ACC112 (cell line): ENCODE measurements around the gene NOL12.
A peak's percentile ranks its signal among the peaks of the same experiment; 100 is the strongest.

Experiments used
- H2AFZ ChIP-seq: fragments of 200-600 bp; sonication (generic); one replicate; pipeline ENCODE4 v1.6.0; 2017; ENCODE audit warnings: antibody characterized with exemption, low read length; ENCODE audit not compliant: unreplicated experiment
- H3K27ac ChIP-seq: fragments of 200-600 bp; sonication (generic); 2 replicates; pipeline ENCODE4 v1.5.1; 2014; ENCODE audit warnings: low read depth, mild to moderate bottlenecking, antibody characterized with exemption, low read length, moderate library complexity
- H3K27me3 ChIP-seq: fragments of 200-600 bp; sonication (generic); 2 replicates; pipeline ENCODE4 v1.6.1; 2014; ENCODE audit warnings: mild to moderate bottlenecking, antibody characterized with exemption, low read length, moderate library complexity, mixed read lengths; ENCODE audit not compliant: insufficient read depth
- H3K36me3 ChIP-seq: fragments of 200-600 bp; sonication (generic); 2 replicates; pipeline ENCODE4 v1.6.1; 2016; ENCODE audit warnings: mild to moderate bottlenecking, antibody characterized with exemption, low read length, moderate library complexity, mixed read lengths; ENCODE audit not compliant: insufficient read depth
- H3K4me1 ChIP-seq: fragments of 200-600 bp; sonication (generic); one replicate; pipeline ENCODE4 v1.6.1; 2016; ENCODE audit warnings: low read length, mixed read lengths; ENCODE audit not compliant: insufficient read depth, unreplicated experiment, control insufficient read depth
- H3K4me3 ChIP-seq: fragments of 200-600 bp; sonication (generic); 2 replicates; pipeline ENCODE4 v1.5.1; 2014; ENCODE audit warnings: mild to moderate bottlenecking, low read depth, low read length
- H3K79me2 ChIP-seq: fragments of 200-600 bp; sonication (generic); one replicate; pipeline ENCODE4 v1.6.0; 2016; ENCODE audit warnings: low read length; ENCODE audit not compliant: control insufficient read depth, unreplicated experiment, insufficient read depth

NOL12 gene

GRCh38 chr22:37674951-37675929, 10.9 kb upstream of the NOL12 start, which contains the start of gene LGALS1:
LGALS1 (plus strand) TSS chr22:37675636; CDS start chr22:37675703, 67 bp downstream.
- peaks cover 3% of the 10 kb centered on the region for H3K4me1 ChIP-seq
- H3K27me3 ChIP-seq: no peaks in the 10 kb centered on the region

GRCh38 chr22:37675930-37676735, 10.0 kb upstream of the NOL12 start:
- Histone ChIP-seq H3K4me1 (peaks cover 9% of the 10 kb centered on the region), H3K36me3 (peaks cover 3% of the 10 kb centered on the region; the same call in 1 of the 2 replicates), H3K27ac (peak overlapping the region; percentile 84), H2AFZ (no peak overlapping the region), H3K79me2 (peaks cover 26% of the 10 kb centered on the region), H3K27me3 (no peaks in the 10 kb centered on the region), H3K4me3 (peak overlapping the region; percentile 94)

More at GRCh38 chr22:37674951-37675929, 10.9 kb upstream of the NOL12 start, which contains the start of gene LGALS1:
- Histone ChIP-seq H3K27ac (peak within 1 kb of the TSS; percentile 84), H2AFZ (no peak within 1 kb of the TSS), H3K79me2 (peaks cover 26% of the 10 kb centered on the region), H3K4me3 (peak within 1 kb of the TSS; percentile 94), H3K36me3 (peaks cover 3% of the 10 kb centered on the region; the same call in 1 of the 2 replicates)

- Histone ChIP-seq H2AFZ (no peak overlapping the region), H3K36me3 (peaks cover 3% of the 10 kb centered on the region; the same call in 1 of the 2 replicates), H3K4me3 (peak overlapping the region; percentile 94), H3K4me1 (peaks cover 13% of the 10 kb centered on the region), H3K27me3 (no peaks in the 10 kb centered on the region), H3K27ac (peak overlapping the region; percentile 84), H3K79me2 (peaks cover 26% of the 10 kb centered on the region)
Measured at GRCh38 chr22:37676736-37677492, 9.2 kb upstream of the NOL12 start.

GRCh38 chr22:37677493-37677974, 8.6 kb upstream of the NOL12 start:
- peak overlapping the region; percentile 47 for H3K27ac ChIP-seq

GRCh38 chr22:37678372-37678771, 7.8 kb upstream of the NOL12 start:
- Histone ChIP-seq H3K4me1 (peaks cover 13% of the 10 kb centered on the region), H3K79me2 (peaks cover 26% of the 10 kb centered on the region), H3K4me3 (peak overlapping the region; percentile 62), H3K27me3 (no peaks in the 10 kb centered on the region), H2AFZ (no peak overlapping the region), H3K27ac (no peak overlapping the region), H3K36me3 (peaks cover 3% of the 10 kb centered on the region; the same call in 1 of the 2 replicates)

More at GRCh38 chr22:37677493-37677974, 8.6 kb upstream of the NOL12 start:
- H3K4me3 ChIP-seq: peak overlapping the region; percentile 94
- H2AFZ ChIP-seq: no peak overlapping the region
- peaks cover 13% of the 10 kb centered on the region for H3K4me1 ChIP-seq
- H3K27me3 ChIP-seq: no peaks in the 10 kb centered on the region
- H3K36me3 ChIP-seq: peaks cover 3% of the 10 kb centered on the region; the same call in 1 of the 2 replicates
- H3K79me2 ChIP-seq: peaks cover 26% of the 10 kb centered on the region

GRCh38 chr22:37679670-37680069, 6.5 kb upstream of the NOL12 start:
- H3K79me2 ChIP-seq: peaks cover 26% of the 10 kb centered on the region
- no peaks in the 10 kb centered on the region for H3K27me3 ChIP-seq
- H2AFZ ChIP-seq: no peak overlapping the region
- H3K36me3 ChIP-seq: peaks cover 3% of the 10 kb centered on the region; the same call in 1 of the 2 replicates
- H3K27ac ChIP-seq: 0 out of 2 replicates have a peak overlapping the region, but pooled peaks have one; percentile 19
- peaks cover 13% of the 10 kb centered on the region for H3K4me1 ChIP-seq
- no peak overlapping the region for H3K4me3 ChIP-seq

- Histone ChIP-seq H3K4me3 (no peak overlapping the region), H3K4me1 (peaks cover 13% of the 10 kb centered on the region), H3K27ac (0 out of 2 replicates have a peak overlapping the region, but pooled peaks have one; percentile 19), H3K36me3 (peaks cover 3% of the 10 kb centered on the region; the same call in 1 of the 2 replicates), H3K27me3 (no peaks in the 10 kb centered on the region), H2AFZ (no peak overlapping the region), H3K79me2 (peaks cover 26% of the 10 kb centered on the region)
Measured at GRCh38 chr22:37680191-37680851, 5.8 kb upstream of the NOL12 start.

- Histone ChIP-seq H3K27me3 (no peaks in the 10 kb centered on the region), H2AFZ (no peak overlapping the region), H3K36me3 (peaks cover 3% of the 10 kb centered on the region; the same call in 1 of the 2 replicates), H3K4me3 (no peak overlapping the region), H3K4me1 (peaks cover 13% of the 10 kb centered on the region), H3K27ac (peak overlapping the region; percentile 24), H3K79me2 (peaks cover 20% of the 10 kb centered on the region)
Measured at GRCh38 chr22:37681001-37681424, 5.1 kb upstream of the NOL12 start.

- Histone ChIP-seq H3K27ac (peak overlapping the region; percentile 24), H3K36me3 (peaks cover 3% of the 10 kb centered on the region; the same call in 1 of the 2 replicates), H2AFZ (no peak overlapping the region), H3K79me2 (peaks cover 14% of the 10 kb centered on the region), H3K27me3 (no peaks in the 10 kb centered on the region), H3K4me3 (no peak overlapping the region), H3K4me1 (peaks cover 13% of the 10 kb centered on the region)
Measured at GRCh38 chr22:37681556-37682049, 4.5 kb upstream of the NOL12 start.
